ENCODE results near the gene RGS10. TPM values are rescaled to one million over a fixed set of nuclear protein-coding genes. Genes with fewer than 3 reads are reported as not detected.

The RGS10 gene
- total and polyA plus RNA-seq, 2 experiments from 2014 or later, result 26.9 to 40.3 TPM

DNA sequence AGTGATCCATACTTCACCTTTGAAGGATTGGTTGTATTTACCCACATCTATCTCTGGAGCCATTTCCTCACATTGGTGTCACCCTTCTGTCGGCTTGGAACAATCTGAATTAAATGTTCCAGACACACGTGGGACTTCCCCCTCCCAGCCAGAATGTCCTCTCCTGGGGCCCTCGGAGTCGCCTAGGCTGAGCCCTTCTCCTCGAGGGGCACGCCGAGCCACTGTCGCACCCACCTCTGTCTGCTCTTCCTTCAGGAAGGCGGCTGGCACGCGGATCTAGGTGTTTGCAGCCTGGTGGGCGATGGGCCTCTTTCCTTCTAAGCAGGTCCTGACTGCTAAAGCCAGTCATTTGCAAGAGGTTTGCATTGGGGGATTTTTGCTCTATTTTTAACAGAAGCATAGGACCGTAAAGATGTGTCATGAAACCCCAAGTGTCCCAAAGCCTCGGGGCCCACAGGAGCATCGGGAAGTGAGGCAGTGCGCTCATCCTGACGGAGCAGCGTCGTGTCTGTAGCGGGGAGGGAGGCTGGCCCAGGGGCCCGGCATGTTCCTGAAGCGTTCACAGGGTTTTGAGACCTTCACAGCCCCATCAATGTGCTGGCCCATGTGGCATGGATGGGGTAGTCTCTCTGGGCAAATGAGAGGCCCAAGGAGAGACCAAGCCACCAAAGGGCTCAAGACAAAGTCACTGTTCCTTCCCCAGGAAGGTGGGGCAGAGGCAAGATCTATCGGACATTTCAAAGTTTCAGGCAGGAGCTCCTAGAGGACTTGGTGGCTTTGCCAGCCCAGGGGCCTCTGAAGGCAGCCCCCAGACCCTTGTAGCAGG lies 86.7 kb downstream of the RGS10 start:
- H3K4me2 ChIP-seq (ENCODE audit: unreplicated experiment), result no peak overlapping the region
- H2AFZ ChIP-seq, result no peak overlapping the region
- in situ Hi-C loops (cut with MboI), result no loop called here
- TF ChIP-seq EZH2 (IDR thresholded peaks at IDR 0.05; ENCODE audit: insufficient read depth, poor library complexity, severe bottlenecking), result no peak
- no peak for TF ChIP-seq EZH2phosphoT487 (IDR thresholded peaks at IDR 0.05; ENCODE audit: insufficient read depth, low read depth)
- no peaks in the 10 kb centered on the region for H3K36me3 ChIP-seq (ENCODE audit: low read depth)
- no peaks in the 10 kb centered on the region for H4K20me1 ChIP-seq (ENCODE audit: insufficient read depth)
- H3K27me3 ChIP-seq (replicated peaks; ENCODE audit: insufficient read depth), result no peaks in the 10 kb centered on the region
- H3F3A ChIP-seq (ENCODE audit: insufficient read depth), result no peaks in the 10 kb centered on the region
- H3K9ac ChIP-seq, result no peak overlapping the region
- DNase-seq, result no peak
- peaks cover 5% of the 10 kb centered on the region; the same call in 1 of the 2 replicates for H3K4me1 ChIP-seq (ENCODE audit: insufficient read depth)
- H3K4me3 ChIP-seq, result no peak overlapping the region
- H3K9me2 ChIP-seq (ENCODE audit: insufficient read depth), result no peaks in the 10 kb centered on the region
- H3K27ac ChIP-seq, result no peak overlapping the region
- H3K9me3 ChIP-seq (ENCODE audit: low read depth), result no peaks in the 10 kb centered on the region
- H3K79me2 ChIP-seq (ENCODE audit: insufficient read depth), result no peaks in the 10 kb centered on the region
- WGBS, 2 experiments (ENCODE audit: low coverage in 1 of 2, low lambda C conversion rate in 2 of 2, missing lambda C conversion rate in 2 of 2), result 95 to 97% methylated on average over 23 of the region's 23 CpGs

GRCh38 chr10:119454990-119455389 lies 87.5 kb downstream of the RGS10 start:
- no peak overlapping the region for H3K4me2 ChIP-seq (ENCODE audit: unreplicated experiment)
- H3K27me3 ChIP-seq (replicated peaks; ENCODE audit: insufficient read depth), result no peaks in the 10 kb centered on the region
- TF ChIP-seq EZH2phosphoT487 (IDR thresholded peaks at IDR 0.05; ENCODE audit: insufficient read depth, low read depth) (no peak), EZH2 (IDR thresholded peaks at IDR 0.05; ENCODE audit: insufficient read depth, poor library complexity, severe bottlenecking) (no peak)
- H3K9me2 ChIP-seq (ENCODE audit: insufficient read depth), result no peaks in the 10 kb centered on the region
- DNase-seq, result no peak
- H3K9me3 ChIP-seq (ENCODE audit: low read depth), result no peaks in the 10 kb centered on the region
- in situ Hi-C loops (cut with MboI), result no loop called here
- H3K9ac ChIP-seq, result no peak overlapping the region
- WGBS, 2 experiments (ENCODE audit: low coverage in 1 of 2, low lambda C conversion rate in 2 of 2, missing lambda C conversion rate in 2 of 2), result 96% methylated on average over 17 to 18 of the region's 18 CpGs
- no peaks in the 10 kb centered on the region for H3K36me3 ChIP-seq (ENCODE audit: low read depth)
- no peaks in the 10 kb centered on the region for H4K20me1 ChIP-seq (ENCODE audit: insufficient read depth)
- H3K4me3 ChIP-seq, result no peak overlapping the region
- H2AFZ ChIP-seq, result no peak overlapping the region
- peaks cover 12% of the 10 kb centered on the region for H3K4me1 ChIP-seq (ENCODE audit: insufficient read depth)
- no peak overlapping the region for H3K27ac ChIP-seq
- H3K79me2 ChIP-seq (ENCODE audit: insufficient read depth), result no peaks in the 10 kb centered on the region
- H3F3A ChIP-seq (ENCODE audit: insufficient read depth), result 0 out of 2 replicates have a peak, but pooled peaks cover 4% of the 10 kb centered on the region

DNA sequence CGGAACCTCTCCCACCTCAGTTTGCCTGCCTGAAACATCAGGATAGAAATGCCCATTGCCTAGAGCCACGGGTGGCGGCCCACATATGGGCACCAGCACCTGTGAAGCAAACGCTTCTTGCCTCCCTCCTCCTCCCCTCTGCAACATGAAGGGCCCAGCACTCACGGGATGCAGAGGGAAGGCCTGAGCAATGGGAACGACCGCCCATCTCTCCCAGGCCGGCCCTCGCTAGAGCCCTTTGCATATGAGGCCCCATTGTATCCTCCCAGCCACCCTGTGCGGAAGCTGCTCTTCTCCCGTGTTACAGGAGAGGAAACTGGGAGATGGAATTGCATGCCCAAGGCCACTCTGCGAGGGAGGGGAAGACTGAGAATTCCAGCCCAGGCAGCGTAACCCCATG lies 88.2 kb downstream of the RGS10 start:
- Histone ChIP-seq H3K4me3 (no peak overlapping the region), H3K36me3 (ENCODE audit: low read depth) (no peaks in the 10 kb centered on the region), H3K9me3 (ENCODE audit: low read depth) (no peaks in the 10 kb centered on the region), H4K20me1 (ENCODE audit: insufficient read depth) (no peaks in the 10 kb centered on the region), H3K27ac (no peak overlapping the region), H3K27me3 (replicated peaks; ENCODE audit: insufficient read depth) (no peaks in the 10 kb centered on the region), H3K79me2 (ENCODE audit: insufficient read depth) (no peaks in the 10 kb centered on the region), H3K4me2 (ENCODE audit: unreplicated experiment) (no peak overlapping the region), H3K9me2 (ENCODE audit: insufficient read depth) (no peaks in the 10 kb centered on the region), H3F3A (ENCODE audit: insufficient read depth) (0 out of 2 replicates have a peak, but pooled peaks cover 7% of the 10 kb centered on the region), H3K4me1 (ENCODE audit: insufficient read depth) (peaks cover 17% of the 10 kb centered on the region), H3K9ac (no peak overlapping the region), H2AFZ (no peak overlapping the region)
- no peak for TF ChIP-seq EZH2phosphoT487 (IDR thresholded peaks at IDR 0.05; ENCODE audit: insufficient read depth, low read depth)
- TF ChIP-seq EZH2 (IDR thresholded peaks at IDR 0.05; ENCODE audit: insufficient read depth, poor library complexity, severe bottlenecking), result no peak
- no peak for DNase-seq
- in situ Hi-C loops (cut with MboI), result no loop called here
- WGBS, 2 experiments (ENCODE audit: low coverage in 1 of 2, low lambda C conversion rate in 2 of 2, missing lambda C conversion rate in 2 of 2), result 94% methylated on average over 13 of the region's 13 CpGs

DNA sequence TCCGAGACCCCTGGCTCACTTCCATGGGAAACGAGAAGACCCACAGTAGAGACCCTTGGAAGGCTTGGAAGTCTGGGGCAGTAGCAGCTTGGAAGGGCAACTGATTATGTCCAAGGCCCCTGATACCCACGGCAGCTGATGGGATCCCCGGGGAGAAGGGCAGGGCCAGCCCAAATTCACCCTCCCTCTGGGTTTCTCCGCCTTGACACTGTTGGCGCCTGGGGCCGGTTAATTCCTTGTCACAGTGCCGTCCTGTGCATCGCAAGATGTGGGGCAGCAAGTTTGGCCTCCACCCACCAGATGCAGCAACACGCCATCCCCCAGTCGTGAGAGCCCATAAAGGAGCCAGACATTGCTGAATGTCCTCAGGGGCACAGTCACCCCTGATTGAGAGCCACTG lies 89.2 kb downstream of the RGS10 start:
- 0 out of 2 replicates have a peak, but pooled peaks cover 10% of the 10 kb centered on the region for H3F3A ChIP-seq (ENCODE audit: insufficient read depth)
- no peak overlapping the region for H3K9ac ChIP-seq
- H3K4me1 ChIP-seq (ENCODE audit: insufficient read depth), result peaks cover 18% of the 10 kb centered on the region
- no peak overlapping the region for H2AFZ ChIP-seq
- H3K36me3 ChIP-seq (ENCODE audit: low read depth), result no peaks in the 10 kb centered on the region
- H4K20me1 ChIP-seq (ENCODE audit: insufficient read depth), result no peaks in the 10 kb centered on the region
- DNase-seq, result no peak
- H3K4me2 ChIP-seq (ENCODE audit: unreplicated experiment), result no peak overlapping the region
- H3K27ac ChIP-seq, result no peak overlapping the region
- TF ChIP-seq EZH2 (IDR thresholded peaks at IDR 0.05; ENCODE audit: insufficient read depth, poor library complexity, severe bottlenecking), result no peak
- TF ChIP-seq EZH2phosphoT487 (IDR thresholded peaks at IDR 0.05; ENCODE audit: insufficient read depth, low read depth), result no peak
- WGBS, 2 experiments (ENCODE audit: low coverage in 1 of 2, low lambda C conversion rate in 2 of 2, missing lambda C conversion rate in 2 of 2), result 78 to 87% methylated on average over 11 of the region's 11 CpGs
- H3K9me3 ChIP-seq (ENCODE audit: low read depth), result no peaks in the 10 kb centered on the region
- in situ Hi-C loops (cut with MboI), result no loop called here
- no peaks in the 10 kb centered on the region for H3K9me2 ChIP-seq (ENCODE audit: insufficient read depth)
- H3K79me2 ChIP-seq (ENCODE audit: insufficient read depth), result no peaks in the 10 kb centered on the region
- H3K27me3 ChIP-seq (replicated peaks; ENCODE audit: insufficient read depth), result no peaks in the 10 kb centered on the region
- no peak overlapping the region for H3K4me3 ChIP-seq

All from GM23248 (cell line).